SK-N-SH (cell line): ENCODE measurements around the gene DFFB. TPM values are rescaled to one million over a fixed set of nuclear protein-coding genes. Genes with fewer than 3 reads are reported as not detected.

Experiments used
- CTCF ChIA-PET: fragments of 300-600, 350-600 bp; formaldehyde crosslinking; extraction: SDS; loops from one replicate; lab custom pipeline; 2021; lab: Yijun Ruan, JAX
- POLR2A ChIA-PET: fragments of 350-600 bp; sonication (Branson Sonifier 250); formaldehyde crosslinking; extraction: SDS; loops from one replicate; lab custom pipeline; 2020; ENCODE audit warnings: antibody characterized with exemption, inconsistent platforms; lab: Yijun Ruan, JAX
- DNase-seq: peaks from one replicate; pipeline ENCODE4 v3.0.0; 2012
- H2AFZ ChIP-seq: fragments of 200-600 bp; sonication (generic); 2 replicates; pipeline ENCODE4 v1.8.1; 2016; ENCODE audit warnings: antibody characterized with exemption, mild to moderate bottlenecking, low read depth
- H3F3A ChIP-seq: fragments of 200-600 bp; sonication (generic); replicated peaks from 2 replicates; pipeline ENCODE3; 2016; ENCODE audit warnings: antibody characterized with exemption, mild to moderate bottlenecking; ENCODE audit not compliant: insufficient read depth
- H3K27ac ChIP-seq, 2 experiments: fragments of 200-500 bp in 1 of 2; fragments of 200-600 bp in 1 of 2; sonication (Bioruptor generic) in 1 of 2; sonication (generic), shearing (Covaris generic) in 1 of 2; 2 replicates each; pipeline versions ENCODE4 v1.5.1 to v1.6.1; 2014 to 2016; ENCODE audit warnings: low read depth in 2 of 2, inconsistent platforms in 1 of 2, low read length in 1 of 2, mild to moderate bottlenecking in 1 of 2, mixed read lengths in 1 of 2
- H3K27me3 ChIP-seq: fragments of 200-600 bp; sonication (generic), shearing (Covaris generic); 2 replicates; pipeline ENCODE4 v1.6.1; 2016; ENCODE audit warnings: mixed run types; ENCODE audit not compliant: insufficient read depth
- H3K36me3 ChIP-seq, 2 experiments: fragments of 200-500 bp in 1 of 2; fragments of 200-600 bp in 1 of 2; sonication (Bioruptor generic) in 1 of 2; sonication (generic) in 1 of 2; replicated peaks in 1 of 2; 2 replicates each; pipeline versions ENCODE3 to v1.5.1; 2014 to 2016; ENCODE audit warnings: low read length in 1 of 2, mild to moderate bottlenecking in 1 of 2; ENCODE audit not compliant: insufficient read depth in 2 of 2, control insufficient read depth in 1 of 2
- H3K4me1 ChIP-seq, 2 experiments: fragments of 200-500 bp in 1 of 2; fragments of 200-600 bp in 1 of 2; sonication (Bioruptor generic) in 1 of 2; sonication (generic), shearing (Covaris generic) in 1 of 2; 2 replicates each; pipeline versions ENCODE4 v1.5.1 to v1.6.1; 2014 to 2016; ENCODE audit warnings: low read depth in 1 of 2, low read length in 1 of 2, mixed run types in 1 of 2; ENCODE audit not compliant: insufficient read depth in 2 of 2, control insufficient read depth in 1 of 2
- H3K4me2 ChIP-seq: fragments of 200-600 bp; sonication (generic), shearing (Covaris generic); 2 replicates; pipeline ENCODE4 v1.6.1; 2017; ENCODE audit warnings: mixed run types
- H3K4me3 ChIP-seq, 2 experiments: fragments of 200-500 bp in 1 of 2; fragments of 200-600 bp in 1 of 2; sonication (Bioruptor generic) in 1 of 2; sonication (generic), shearing (Covaris generic) in 1 of 2; 2 replicates each; pipeline versions ENCODE4 v1.5.1 to v1.8.1; 2014 to 2016; ENCODE audit warnings: low read depth in 2 of 2, inconsistent platforms in 1 of 2, low read length in 1 of 2, mild to moderate bottlenecking in 1 of 2, mixed read lengths in 1 of 2, moderate library complexity in 1 of 2
- H3K79me2 ChIP-seq: fragments of 200-600 bp; sonication (generic); 2 replicates; pipeline ENCODE4 v1.8.1; 2017; ENCODE audit warnings: mild to moderate bottlenecking; ENCODE audit not compliant: insufficient read depth
- H3K9ac ChIP-seq: fragments of 200-600 bp; sonication (generic); 2 replicates; pipeline ENCODE4 v1.6.1; 2017; ENCODE audit warnings: mixed run types
- H3K9me2 ChIP-seq: fragments of 200-600 bp; sonication (generic); 2 replicates; pipeline ENCODE4 v1.6.1; 2017; ENCODE audit warnings: mixed run types
- H3K9me3 ChIP-seq: fragments of 200-600 bp; sonication (generic); 2 replicates; pipeline ENCODE4 v1.6.1; 2017; ENCODE audit warnings: mixed run types, mild to moderate bottlenecking, moderate library complexity
- H4K20me1 ChIP-seq: fragments of 200-600 bp; sonication (generic); 2 replicates; pipeline ENCODE4 v1.6.1; 2017; ENCODE audit warnings: mild to moderate bottlenecking, mixed run types; ENCODE audit not compliant: insufficient read depth
- CHD2 ChIP-seq: fragments of 150-350 bp; IDR thresholded peaks from 2 replicates; pipeline ENCODE4 v1.6.1; 2018; ENCODE audit warnings: low read length; ENCODE audit not compliant: partially characterized antibody
- EP300 ChIP-seq, 2 experiments: IDR thresholded peaks; 2 replicates each; pipeline versions ENCODE4 v1.4.0 to v1.6.1; 2012; ENCODE audit warnings: borderline replicate concordance in 1 of 2, low read depth in 1 of 2, low read length in 1 of 2
- FOSL2 ChIP-seq: IDR thresholded peaks from 2 replicates; pipeline ENCODE4 v1.4.0; 2012; ENCODE audit warnings: low read depth, mild to moderate bottlenecking, moderate library complexity, borderline replicate concordance
- FOXJ3 ChIP-seq: sonication (generic); formaldehyde crosslinking; IDR thresholded peaks from 2 replicates; pipeline ENCODE4 v1.5.1; 2020; ENCODE audit warnings: mild to moderate bottlenecking, missing genetic modification reagents
- GATA2 ChIP-seq: sonication (generic); formaldehyde crosslinking; IDR thresholded peaks from 2 replicates; pipeline ENCODE4 v1.5.0; 2020; ENCODE audit warnings: mild to moderate bottlenecking, missing genetic modification reagents
- JUND ChIP-seq: IDR thresholded peaks from 2 replicates; pipeline ENCODE4 v1.4.0; 2012
- MXI1 ChIP-seq: IDR thresholded peaks from 2 replicates; pipeline ENCODE4 v1.6.1; 2012; ENCODE audit warnings: mild to moderate bottlenecking, low read depth, low read length, improper control_type of control experiment
- NFIC ChIP-seq: IDR thresholded peaks from 2 replicates; pipeline ENCODE4 v1.4.0; 2012; ENCODE audit warnings: borderline replicate concordance
- POLR2AphosphoS5 ChIP-seq: IDR thresholded peaks from 2 replicates; pipeline ENCODE4 v1.6.1; 2012; ENCODE audit warnings: low read depth, low read length
- RAD21 ChIP-seq: IDR thresholded peaks from 2 replicates; pipeline ENCODE4 v1.6.1; 2012; ENCODE audit warnings: mild to moderate bottlenecking, low read length
- RCOR1 ChIP-seq: fragments of 150-350 bp; IDR thresholded peaks from 2 replicates; pipeline ENCODE4 v1.6.1; 2017; ENCODE audit warnings: antibody characterized with exemption, low read length
- TAF1 ChIP-seq: IDR thresholded peaks from 2 replicates; pipeline ENCODE4 v1.6.1; 2012; ENCODE audit warnings: low read depth, mild to moderate bottlenecking, low read length, moderate library complexity, borderline replicate concordance
- WGBS: methylation state at CpG from one replicate; pipeline ENCODE4 v1.1.6; 2017; ENCODE audit warnings: low lambda C conversion rate; 5-methylcytosine and 5-hydroxymethylcytosine counted together
- polyA plus RNA-seq, 3 experiments: library from polyadenylated mRNA; depleted of rRNA; stranded (reverse); fragments of >200 nt; gene quantifications; 2 replicates each; pipeline ENCODE4 v1.2.3, GENCODE V29; 2012
- TF ChIP-seq, protein P1 (sequence below): fragments of 200-600 bp; sonication (generic); IDR thresholded peaks from 2 replicates; pipeline ENCODE4 v1.6.1; 2017; ENCODE audit warnings: antibody characterized with exemption, mild to moderate bottlenecking, moderate library complexity
- TF ChIP-seq, protein P2 (sequence below): fragments of 150-350 bp; IDR thresholded peaks from 2 replicates; pipeline ENCODE4 v1.6.1; 2016; ENCODE audit warnings: mild to moderate bottlenecking, low read depth, low read length
- TF ChIP-seq, protein P3 (sequence below): fragments of 150-350 bp; IDR thresholded peaks from 2 replicates; pipeline ENCODE4 v1.6.1; 2017; ENCODE audit warnings: antibody characterized with exemption, low read length, low read depth, borderline replicate concordance

Gene DFFB
- polyA plus RNA-seq, 1 of the 3 experiments (the other 2 are of a cell fraction), result 8.2 TPM

DNA sequence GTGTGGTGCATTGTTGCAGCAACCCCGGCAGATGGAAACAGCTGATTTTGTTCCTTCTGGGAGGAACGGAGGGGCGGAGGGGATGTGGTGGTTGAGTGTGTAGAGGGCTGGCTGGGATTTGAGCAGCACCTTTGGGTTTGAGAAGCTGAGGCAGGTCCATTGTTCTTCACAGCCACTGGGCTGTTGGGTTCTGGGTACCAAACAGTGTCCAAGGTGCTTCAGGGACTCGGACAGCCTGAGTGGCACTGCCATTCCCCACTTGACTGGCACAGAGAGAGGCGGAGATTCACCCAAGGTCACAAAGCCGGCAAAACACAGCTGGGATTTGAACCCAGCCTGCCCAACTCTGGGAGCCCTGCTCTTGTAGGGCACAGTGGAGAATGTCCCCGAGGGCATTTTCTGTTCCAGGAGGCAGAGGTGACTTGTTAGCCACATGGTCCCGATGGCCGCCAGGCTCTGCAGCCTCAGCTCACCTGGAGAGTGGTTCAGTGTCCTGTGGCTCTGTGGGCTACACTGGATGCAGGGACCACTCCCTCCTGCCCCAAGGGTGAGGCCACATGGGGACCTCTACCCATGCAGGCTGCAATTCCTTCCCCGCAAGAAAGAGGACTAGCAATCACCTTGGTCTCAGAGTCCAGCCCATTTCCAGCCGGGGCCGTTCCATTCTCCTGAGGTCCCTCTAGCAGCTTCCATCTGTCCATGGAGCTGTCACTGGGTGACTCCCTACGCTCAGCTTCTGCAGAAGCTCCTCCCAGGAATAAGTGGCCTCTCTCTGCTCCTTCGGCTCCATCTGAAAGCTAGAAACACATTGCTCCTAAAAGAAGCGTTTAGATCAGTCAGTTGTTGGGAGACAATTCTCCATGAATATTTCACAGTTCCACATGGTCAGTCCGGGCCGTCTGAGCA, 74.0 kb downstream of the DFFB start:
- no peaks in the 10 kb centered on the region for H3K79me2 ChIP-seq
- POLR2A ChIA-PET, result no interaction called here
- H3K4me2 ChIP-seq, result no peak overlapping the region
- no peak overlapping the region for H3K4me3 ChIP-seq
- H3K4me1 ChIP-seq, result no peaks in the 10 kb centered on the region
- H4K20me1 ChIP-seq, result no peaks in the 10 kb centered on the region
- no peak for DNase-seq
- no peaks in the 10 kb centered on the region for H3K27me3 ChIP-seq
- H3K9ac ChIP-seq, result no peak overlapping the region
- H3K9me3 ChIP-seq, result no peaks in the 10 kb centered on the region
- CTCF ChIA-PET, result interaction anchor here (0.5 kb wide), 1 partner anchor 160 kb away, joined by 3 read pairs; no protein-coding TSS in a partner anchor
- no peaks in the 10 kb centered on the region for H3K36me3 ChIP-seq
- H3K27ac ChIP-seq, result no peak overlapping the region
- no peaks in the 10 kb centered on the region for H3F3A ChIP-seq
- no peak overlapping the region for H2AFZ ChIP-seq
- WGBS, result 29% methylated on average over 11 of the region's 17 CpGs
- TF ChIP-seq JUND (no peak), GATA2 (CRISPR knock-in tag) (no peak), POLR2AphosphoS5 (no peak), EP300 (IDR thresholded peaks at IDR 0.05; ENCODE audit: borderline replicate concordance in 1 of 2, low read depth in 1 of 2, low read length in 1 of 2) (no peak), RAD21 (no peak), RCOR1 (no peak), FOXJ3 (CRISPR knock-in tag) (no peak), TAF1 (no peak), MXI1 (no peak), CHD2 (no peak), FOSL2 (no peak), NFIC (no peak)
- TF ChIP-seq, protein P1, sequence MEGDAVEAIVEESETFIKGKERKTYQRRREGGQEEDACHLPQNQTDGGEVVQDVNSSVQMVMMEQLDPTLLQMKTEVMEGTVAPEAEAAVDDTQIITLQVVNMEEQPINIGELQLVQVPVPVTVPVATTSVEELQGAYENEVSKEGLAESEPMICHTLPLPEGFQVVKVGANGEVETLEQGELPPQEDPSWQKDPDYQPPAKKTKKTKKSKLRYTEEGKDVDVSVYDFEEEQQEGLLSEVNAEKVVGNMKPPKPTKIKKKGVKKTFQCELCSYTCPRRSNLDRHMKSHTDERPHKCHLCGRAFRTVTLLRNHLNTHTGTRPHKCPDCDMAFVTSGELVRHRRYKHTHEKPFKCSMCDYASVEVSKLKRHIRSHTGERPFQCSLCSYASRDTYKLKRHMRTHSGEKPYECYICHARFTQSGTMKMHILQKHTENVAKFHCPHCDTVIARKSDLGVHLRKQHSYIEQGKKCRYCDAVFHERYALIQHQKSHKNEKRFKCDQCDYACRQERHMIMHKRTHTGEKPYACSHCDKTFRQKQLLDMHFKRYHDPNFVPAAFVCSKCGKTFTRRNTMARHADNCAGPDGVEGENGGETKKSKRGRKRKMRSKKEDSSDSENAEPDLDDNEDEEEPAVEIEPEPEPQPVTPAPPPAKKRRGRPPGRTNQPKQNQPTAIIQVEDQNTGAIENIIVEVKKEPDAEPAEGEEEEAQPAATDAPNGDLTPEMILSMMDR, result no peak
- TF ChIP-seq, protein P2, sequence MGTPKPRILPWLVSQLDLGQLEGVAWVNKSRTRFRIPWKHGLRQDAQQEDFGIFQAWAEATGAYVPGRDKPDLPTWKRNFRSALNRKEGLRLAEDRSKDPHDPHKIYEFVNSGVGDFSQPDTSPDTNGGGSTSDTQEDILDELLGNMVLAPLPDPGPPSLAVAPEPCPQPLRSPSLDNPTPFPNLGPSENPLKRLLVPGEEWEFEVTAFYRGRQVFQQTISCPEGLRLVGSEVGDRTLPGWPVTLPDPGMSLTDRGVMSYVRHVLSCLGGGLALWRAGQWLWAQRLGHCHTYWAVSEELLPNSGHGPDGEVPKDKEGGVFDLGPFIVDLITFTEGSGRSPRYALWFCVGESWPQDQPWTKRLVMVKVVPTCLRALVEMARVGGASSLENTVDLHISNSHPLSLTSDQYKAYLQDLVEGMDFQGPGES, result no peak
- TF ChIP-seq, protein P3, sequence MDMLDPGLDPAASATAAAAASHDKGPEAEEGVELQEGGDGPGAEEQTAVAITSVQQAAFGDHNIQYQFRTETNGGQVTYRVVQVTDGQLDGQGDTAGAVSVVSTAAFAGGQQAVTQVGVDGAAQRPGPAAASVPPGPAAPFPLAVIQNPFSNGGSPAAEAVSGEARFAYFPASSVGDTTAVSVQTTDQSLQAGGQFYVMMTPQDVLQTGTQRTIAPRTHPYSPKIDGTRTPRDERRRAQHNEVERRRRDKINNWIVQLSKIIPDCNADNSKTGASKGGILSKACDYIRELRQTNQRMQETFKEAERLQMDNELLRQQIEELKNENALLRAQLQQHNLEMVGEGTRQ, result no peak
- no peaks in the 10 kb centered on the region for H3K9me2 ChIP-seq
